HG02623 (cell line): ENCODE results near the gene KCNJ4.

Experiments used
- ATAC-seq: cut with Tn5 transposase; IDR thresholded peaks from one replicate; pipeline ENCODE4 v1.9.1; 2021; ENCODE audit warnings: moderate library complexity; ENCODE audit not compliant: unreplicated experiment

Gene KCNJ4

DNA sequence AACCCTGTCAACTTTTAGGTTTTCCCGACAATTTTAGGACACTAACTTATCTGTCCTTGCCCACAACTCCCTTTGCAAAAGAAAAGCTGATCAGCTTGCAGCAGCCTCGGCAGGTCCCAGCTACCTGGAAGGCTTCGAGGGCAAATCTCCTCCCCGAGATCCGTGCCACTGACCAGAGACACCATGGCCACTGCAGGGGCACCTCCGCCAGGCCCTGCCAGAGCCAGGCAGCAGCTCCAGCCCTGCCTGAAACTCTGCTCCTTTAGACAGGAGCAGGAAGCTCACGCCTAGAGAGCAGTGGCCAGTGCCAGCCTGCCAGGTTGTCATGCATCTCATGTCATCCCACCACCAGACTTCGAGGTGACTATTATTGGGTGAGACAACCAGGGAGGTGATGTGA lies 21.1 kb downstream of the KCNJ4 start:
- no peak for ATAC-seq

DNA sequence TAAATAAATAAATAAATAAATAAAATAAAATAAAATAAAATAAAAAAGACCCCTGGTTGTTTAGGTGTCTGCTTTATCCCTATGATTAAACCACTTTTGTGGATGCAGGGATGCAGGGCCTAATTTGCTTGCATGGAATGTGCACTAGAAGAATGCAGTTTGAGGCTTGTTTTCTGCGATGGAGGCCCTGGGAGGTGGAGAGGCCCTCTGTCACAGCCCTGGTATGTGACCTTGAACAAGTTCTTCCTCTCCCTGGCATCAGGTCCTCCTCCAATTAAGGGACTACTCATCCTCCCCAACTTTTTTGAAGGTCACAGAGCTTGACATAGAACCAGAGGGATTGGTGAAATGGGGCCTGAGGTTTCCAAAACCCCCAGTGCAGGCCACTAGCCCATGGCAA lies 22.7 kb downstream of the KCNJ4 start:
- no peak for ATAC-seq

DNA sequence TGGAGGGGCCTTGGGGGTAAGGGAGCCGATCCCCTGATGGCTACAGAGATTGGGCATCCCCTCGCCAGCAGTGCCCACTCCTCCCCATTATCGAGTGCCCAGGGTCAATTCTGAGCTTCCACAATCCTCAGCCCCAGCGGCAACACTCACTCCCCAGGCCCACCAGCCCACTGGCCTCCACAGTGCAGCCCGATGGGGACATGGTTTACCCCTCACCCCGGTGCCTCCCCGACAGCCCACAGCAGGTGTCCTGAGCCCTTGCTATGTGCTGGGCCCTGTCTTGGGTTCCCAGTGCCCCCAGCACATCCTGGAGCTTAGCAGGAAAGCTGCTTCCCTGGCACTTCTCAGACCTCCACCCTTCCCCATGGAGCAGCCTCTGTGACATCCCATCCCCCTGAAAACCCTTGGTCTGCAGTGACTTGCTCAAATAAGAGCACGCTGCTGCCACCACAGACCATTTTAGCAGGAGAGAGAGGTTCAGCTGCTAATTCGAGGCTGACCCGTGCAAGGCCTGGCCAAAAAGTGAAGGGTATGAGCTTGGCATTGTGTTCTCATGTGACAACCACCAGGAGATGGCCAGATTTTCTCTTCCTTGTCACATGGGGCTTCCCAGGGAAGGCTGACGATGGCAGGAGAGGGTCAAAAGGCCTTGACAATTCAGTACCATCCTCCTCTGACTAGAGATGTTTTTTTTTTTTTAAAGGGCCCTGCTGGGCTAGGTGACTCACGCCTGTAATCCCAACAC lies 23.6 kb downstream of the KCNJ4 start:
- ATAC-seq, result no peak

- ATAC-seq, result no peak
Observed at GRCh38 chr22:38429499-38430068, 25.4 kb downstream of the KCNJ4 start.

DNA sequence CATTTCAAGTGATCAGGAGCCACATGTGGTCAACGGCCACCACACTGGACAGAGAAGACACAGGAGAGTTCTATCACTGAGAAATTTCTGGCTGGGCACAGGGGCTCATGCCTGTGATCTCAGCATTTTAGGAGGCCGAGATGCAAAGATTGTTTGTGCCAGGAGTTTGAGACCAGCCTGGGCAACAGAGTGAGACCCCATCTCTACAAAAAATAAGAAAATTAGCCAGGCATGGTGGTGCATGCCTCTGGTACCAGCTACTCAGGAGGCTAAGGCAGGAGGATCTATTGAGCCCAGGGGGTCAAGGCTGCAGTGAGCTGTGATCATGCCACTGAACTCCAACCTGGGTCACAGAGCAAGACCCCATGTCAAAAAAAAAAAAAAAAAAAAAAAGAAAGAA lies 26.3 kb downstream of the KCNJ4 start:
- ATAC-seq, result no peak

- no peak for ATAC-seq
Observed at GRCh38 chr22:38427940-38428339, 27.1 kb downstream of the KCNJ4 start.

- ATAC-seq, result no peak
Observed at GRCh38 chr22:38427465-38427864, 27.5 kb downstream of the KCNJ4 start.

- no peak for ATAC-seq
Observed at GRCh38 chr22:38426628-38427027, 28.4 kb downstream of the KCNJ4 start.

GRCh38 chr22:38424525-38425080 lies 30.4 kb downstream of the KCNJ4 start:
- no peak for ATAC-seq

- no peak for ATAC-seq
Observed at GRCh38 chr22:38423512-38424503, 31.2 kb downstream of the KCNJ4 start.

GRCh38 chr22:38422611-38423511 lies 32.1 kb downstream of the KCNJ4 start:
- ATAC-seq, result no peak

DNA sequence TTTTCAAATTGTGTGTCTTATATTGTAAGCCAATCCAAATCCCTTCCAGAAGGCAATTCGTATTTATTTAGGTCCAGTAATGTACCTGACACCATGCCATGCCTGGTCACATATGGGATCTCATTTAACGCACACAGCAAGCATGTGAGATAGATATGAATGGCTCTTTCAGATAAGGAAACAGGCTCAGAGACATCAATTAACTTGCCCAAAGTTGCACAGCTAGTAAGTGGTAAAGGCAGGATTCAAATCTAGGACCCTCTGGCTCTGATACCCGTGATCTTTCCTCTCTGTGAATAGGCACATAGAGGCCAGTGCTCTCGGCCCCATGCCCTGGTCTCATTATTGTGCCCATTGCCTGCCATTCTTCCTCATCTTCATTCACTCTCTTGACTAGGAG lies 34.3 kb downstream of the KCNJ4 start:
- ATAC-seq, result no peak

- ATAC-seq, result no peak
Observed at GRCh38 chr22:38419858-38420160, 35.2 kb downstream of the KCNJ4 start.

DNA sequence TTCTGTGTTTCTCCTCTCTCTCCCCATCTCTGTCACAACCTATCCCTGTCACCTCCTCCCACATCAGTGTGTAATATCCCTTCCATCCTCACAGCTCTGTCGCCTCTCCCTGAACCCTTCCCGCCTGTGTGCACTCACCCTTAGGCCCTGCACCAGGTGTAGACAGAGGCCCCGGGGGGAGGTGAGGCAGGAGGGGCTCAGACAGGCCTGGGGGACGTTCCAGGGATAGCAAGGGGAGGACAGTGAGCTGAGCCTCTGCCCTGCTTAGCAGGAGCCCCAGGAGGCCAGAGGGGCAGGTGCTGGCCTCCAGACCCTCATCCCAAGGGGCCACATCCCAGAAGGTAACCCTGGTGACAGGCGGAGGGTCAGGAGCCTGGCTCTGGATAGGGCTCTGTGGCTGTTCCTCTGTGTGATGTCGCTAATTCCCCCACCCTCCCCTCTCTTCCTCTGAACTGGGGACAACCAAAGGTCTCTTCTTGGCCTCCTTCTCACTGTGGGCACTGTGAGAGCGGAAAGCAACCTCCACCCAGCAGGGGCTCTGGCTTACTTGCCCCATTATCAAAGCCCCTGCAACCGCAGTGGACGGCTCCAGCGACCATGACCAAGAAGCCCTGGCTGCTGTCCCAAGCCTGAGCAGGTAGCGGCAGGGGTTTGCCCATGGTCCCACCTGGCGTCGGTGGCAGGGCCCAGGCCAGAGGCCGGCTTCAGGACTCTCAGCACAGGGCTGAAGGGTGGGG lies 35.7 kb downstream of the KCNJ4 start:
- no peak for ATAC-seq

GRCh38 chr22:38418589-38418988 lies 36.4 kb downstream of the KCNJ4 start:
- no peak for ATAC-seq

- no peak for ATAC-seq
Observed at GRCh38 chr22:38417252-38418060, 37.5 kb downstream of the KCNJ4 start.

- ATAC-seq, result no peak
Observed at GRCh38 chr22:38416621-38417251, 38.3 kb downstream of the KCNJ4 start.

DNA sequence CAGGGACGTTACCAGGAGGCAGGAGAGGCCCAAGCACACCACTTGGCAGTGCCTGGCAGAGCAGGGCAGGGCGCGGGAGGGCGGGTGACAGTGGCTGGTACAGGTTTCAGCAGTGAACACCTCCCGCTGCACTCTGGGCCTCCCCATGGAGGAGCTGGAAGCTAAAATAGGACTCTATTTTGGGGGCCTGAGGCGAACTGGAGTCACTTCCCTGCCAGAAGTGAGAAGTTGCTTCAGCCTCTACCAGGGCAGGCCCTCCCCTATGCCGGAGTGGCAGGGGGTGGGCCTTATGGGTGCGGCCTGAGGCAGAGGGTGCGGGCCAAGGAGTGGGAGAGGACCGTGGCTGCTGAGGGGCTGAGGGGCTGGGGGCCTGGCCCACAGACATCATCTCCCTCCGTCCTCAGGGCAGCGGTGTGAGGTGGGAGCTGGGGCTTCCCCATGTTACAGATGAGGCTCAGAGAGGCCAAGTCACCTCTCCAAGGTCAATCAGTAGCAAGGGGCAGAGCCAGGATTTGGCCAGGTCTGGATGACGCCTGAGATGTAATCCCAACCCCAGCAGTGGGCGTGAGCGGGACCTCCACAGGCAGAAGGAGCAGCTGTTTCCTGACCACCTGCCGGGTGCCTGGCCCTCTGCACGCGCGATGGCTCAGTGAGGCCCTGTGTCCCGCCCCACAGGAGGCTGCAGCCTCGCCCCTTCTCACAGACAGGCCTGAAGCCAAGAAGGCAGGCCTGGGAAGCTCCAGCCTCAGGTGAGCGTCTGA lies 39.3 kb downstream of the KCNJ4 start:
- ATAC-seq, result no peak
